IPS-20b (cell line): Measurements from ENCODE around the gene NTN1.

Source experiments
- H3K27ac ChIP-seq: one replicate; pipeline ENCODE4 v1.5.1; 2013; ENCODE audit warnings: low read length
- H3K27me3 ChIP-seq: 2 replicates; pipeline ENCODE4 v1.6.1; 2013; ENCODE audit warnings: mild to moderate bottlenecking, low read length, inconsistent platforms; ENCODE audit not compliant: insufficient read depth
- H3K36me3 ChIP-seq: 2 replicates; pipeline ENCODE4 v1.6.1; 2013; ENCODE audit warnings: low read depth, mild to moderate bottlenecking, inconsistent platforms, low read length, moderate library complexity; ENCODE audit not compliant: insufficient read depth
- H3K4me1 ChIP-seq: 2 replicates; pipeline ENCODE4 v1.6.1; 2013; ENCODE audit warnings: mild to moderate bottlenecking, control low read depth, inconsistent platforms, low read length, moderate library complexity; ENCODE audit not compliant: insufficient read depth
- H3K4me3 ChIP-seq: 2 replicates; pipeline ENCODE4 v1.5.1; 2013; ENCODE audit warnings: mild to moderate bottlenecking, low read length, inconsistent platforms
- H3K9ac ChIP-seq: 2 replicates; pipeline ENCODE4 v1.6.1; 2013; ENCODE audit warnings: low read depth, mild to moderate bottlenecking, inconsistent platforms, low read length, moderate library complexity
- H3K9me3 ChIP-seq: 2 replicates; pipeline ENCODE4 v1.6.1; 2013; ENCODE audit warnings: mild to moderate bottlenecking, low read depth, low read length, inconsistent platforms; ENCODE audit not compliant: insufficient read depth

NTN1 gene

GRCh38 chr17:9219631-9220397 is 198.5 kb downstream of the NTN1 start:
- Histone ChIP-seq H3K36me3 (no peaks in the 10 kb centered on the region), H3K4me1 (peaks cover 5% of the 10 kb centered on the region), H3K27ac (no peak overlapping the region), H3K9me3 (peaks cover 13% of the 10 kb centered on the region), H3K9ac (no peak overlapping the region), H3K27me3 (peaks cover 41% of the 10 kb centered on the region; the same call in 1 of the 2 replicates), H3K4me3 (no peak overlapping the region)

GRCh38 chr17:9220398-9221146 is 199.3 kb downstream of the NTN1 start:
- peaks cover 48% of the 10 kb centered on the region; the same call in 1 of the 2 replicates for H3K27me3 ChIP-seq
- H3K4me1 ChIP-seq: peaks cover 8% of the 10 kb centered on the region
- peaks cover 7% of the 10 kb centered on the region for H3K9me3 ChIP-seq
- H3K36me3 ChIP-seq: no peaks in the 10 kb centered on the region
- H3K27ac ChIP-seq: no peak overlapping the region
- H3K9ac ChIP-seq: no peak overlapping the region
- H3K4me3 ChIP-seq: no peak overlapping the region

GRCh38 chr17:9221147-9221921 is 200.0 kb downstream of the NTN1 start:
- Histone ChIP-seq H3K36me3 (no peaks in the 10 kb centered on the region), H3K4me3 (no peak overlapping the region), H3K27ac (no peak overlapping the region), H3K4me1 (peaks cover 8% of the 10 kb centered on the region), H3K9ac (no peak overlapping the region), H3K9me3 (no peaks in the 10 kb centered on the region), H3K27me3 (peaks cover 49% of the 10 kb centered on the region; the same call in 1 of the 2 replicates)

- no peak overlapping the region for H3K4me3 ChIP-seq
- no peaks in the 10 kb centered on the region for H3K36me3 ChIP-seq
- no peak overlapping the region for H3K9ac ChIP-seq
- H3K4me1 ChIP-seq: peaks cover 8% of the 10 kb centered on the region
- no peak overlapping the region for H3K27ac ChIP-seq
- peaks cover 49% of the 10 kb centered on the region; the same call in 1 of the 2 replicates for H3K27me3 ChIP-seq
- H3K9me3 ChIP-seq: no peaks in the 10 kb centered on the region
These were observed 200.5 kb downstream of the NTN1 start for GRCh38 chr17:9221922-9222180.

GRCh38 chr17:9223531-9223930 is 202.2 kb downstream of the NTN1 start:
- no peak overlapping the region for H3K9ac ChIP-seq
- no peaks in the 10 kb centered on the region for H3K36me3 ChIP-seq
- H3K4me3 ChIP-seq: no peak overlapping the region
- H3K9me3 ChIP-seq: no peaks in the 10 kb centered on the region
- peaks cover 35% of the 10 kb centered on the region; the same call in 1 of the 2 replicates for H3K27me3 ChIP-seq
- H3K4me1 ChIP-seq: peaks cover 8% of the 10 kb centered on the region; the same call in 1 of the 2 replicates
- H3K27ac ChIP-seq: no peak overlapping the region

GRCh38 chr17:9224485-9224884 is 203.2 kb downstream of the NTN1 start:
- peaks cover 25% of the 10 kb centered on the region; the same call in 1 of the 2 replicates for H3K27me3 ChIP-seq
- H3K4me3 ChIP-seq: no peak overlapping the region
- no peaks in the 10 kb centered on the region for H3K9me3 ChIP-seq
- H3K4me1 ChIP-seq: peaks cover 8% of the 10 kb centered on the region; the same call in 1 of the 2 replicates
- H3K27ac ChIP-seq: no peak overlapping the region
- no peaks in the 10 kb centered on the region for H3K36me3 ChIP-seq
- no peak overlapping the region for H3K9ac ChIP-seq

GRCh38 chr17:9225305-9226101 is 204.2 kb downstream of the NTN1 start:
- Histone ChIP-seq H3K9ac (no peak overlapping the region), H3K4me1 (peaks cover 8% of the 10 kb centered on the region; the same call in 1 of the 2 replicates), H3K9me3 (no peaks in the 10 kb centered on the region), H3K27me3 (peaks cover 22% of the 10 kb centered on the region; the same call in 1 of the 2 replicates), H3K36me3 (no peaks in the 10 kb centered on the region), H3K27ac (no peak overlapping the region), H3K4me3 (no peak overlapping the region)

- H3K9ac ChIP-seq: no peak overlapping the region
- H3K9me3 ChIP-seq: no peaks in the 10 kb centered on the region
- H3K4me3 ChIP-seq: no peak overlapping the region
- peaks cover 6% of the 10 kb centered on the region; the same call in 1 of the 2 replicates for H3K4me1 ChIP-seq
- peaks cover 22% of the 10 kb centered on the region; the same call in 1 of the 2 replicates for H3K27me3 ChIP-seq
- no peaks in the 10 kb centered on the region for H3K36me3 ChIP-seq
- H3K27ac ChIP-seq: no peak overlapping the region
These were observed 205.0 kb downstream of the NTN1 start for GRCh38 chr17:9226130-9226793.

GRCh38 chr17:9226794-9227135 is 205.5 kb downstream of the NTN1 start:
- Histone ChIP-seq H3K9me3 (no peaks in the 10 kb centered on the region), H3K4me1 (peaks cover 3% of the 10 kb centered on the region; the same call in 1 of the 2 replicates), H3K4me3 (no peak overlapping the region), H3K9ac (no peak overlapping the region), H3K36me3 (no peaks in the 10 kb centered on the region), H3K27me3 (peaks cover 22% of the 10 kb centered on the region; the same call in 1 of the 2 replicates), H3K27ac (no peak overlapping the region)

- peaks cover 3% of the 10 kb centered on the region; the same call in 1 of the 2 replicates for H3K4me1 ChIP-seq
- peaks cover 15% of the 10 kb centered on the region; the same call in 1 of the 2 replicates for H3K27me3 ChIP-seq
- H3K27ac ChIP-seq: no peak overlapping the region
- no peak overlapping the region for H3K9ac ChIP-seq
- no peaks in the 10 kb centered on the region for H3K9me3 ChIP-seq
- no peaks in the 10 kb centered on the region for H3K36me3 ChIP-seq
- H3K4me3 ChIP-seq: no peak overlapping the region
These were observed 206.6 kb downstream of the NTN1 start for GRCh38 chr17:9227819-9228407.
